Transverse colon (tissue), 3 donors: ENCODE measurements around the gene ANK3.

Experiments used
- POLR2A ChIP-seq: fragments of 450-650 bp; IDR thresholded peaks from one replicate; pipeline ENCODE4 v1.6.1; 2016; ENCODE audit warnings: antibody characterized with exemption, mild to moderate bottlenecking, moderate library complexity
- TF ChIP-seq, protein P1 (sequence below), 5 experiments: fragments of 200-600 bp in 3 of 5; fragments of 450-650 bp in 2 of 5; sonication (generic) in 3 of 5; IDR thresholded peaks; 1 replicate in 2 of 5; 2 replicates in 3 of 5; pipeline ENCODE4 v1.5.1; 2016 to 2017; ENCODE audit warnings: antibody characterized with exemption in 5 of 5, inconsistent platforms in 3 of 5, mild to moderate bottlenecking in 2 of 5, moderate library complexity in 1 of 5

DNA sequence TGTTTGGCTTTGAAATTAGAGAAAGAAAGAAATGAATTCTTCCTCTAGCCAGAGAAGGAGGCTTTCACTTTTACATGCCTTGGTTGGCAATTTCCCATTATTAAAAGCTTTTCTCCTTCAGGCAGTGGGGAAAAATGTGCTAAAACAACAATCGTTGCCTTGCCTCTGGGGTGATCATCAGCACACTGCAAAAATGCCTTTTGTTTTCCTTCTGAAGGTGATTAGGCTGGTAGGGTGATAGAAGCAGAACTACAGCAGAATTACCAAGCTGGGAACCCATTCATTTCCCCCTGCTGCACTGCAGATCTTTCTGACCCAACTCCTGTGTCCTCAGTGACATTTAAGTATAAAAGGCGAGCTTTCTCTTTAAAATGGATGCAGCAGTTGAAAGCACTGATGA is 22.2 kb downstream of the ANK3 start:
- TF ChIP-seq, protein P1, sequence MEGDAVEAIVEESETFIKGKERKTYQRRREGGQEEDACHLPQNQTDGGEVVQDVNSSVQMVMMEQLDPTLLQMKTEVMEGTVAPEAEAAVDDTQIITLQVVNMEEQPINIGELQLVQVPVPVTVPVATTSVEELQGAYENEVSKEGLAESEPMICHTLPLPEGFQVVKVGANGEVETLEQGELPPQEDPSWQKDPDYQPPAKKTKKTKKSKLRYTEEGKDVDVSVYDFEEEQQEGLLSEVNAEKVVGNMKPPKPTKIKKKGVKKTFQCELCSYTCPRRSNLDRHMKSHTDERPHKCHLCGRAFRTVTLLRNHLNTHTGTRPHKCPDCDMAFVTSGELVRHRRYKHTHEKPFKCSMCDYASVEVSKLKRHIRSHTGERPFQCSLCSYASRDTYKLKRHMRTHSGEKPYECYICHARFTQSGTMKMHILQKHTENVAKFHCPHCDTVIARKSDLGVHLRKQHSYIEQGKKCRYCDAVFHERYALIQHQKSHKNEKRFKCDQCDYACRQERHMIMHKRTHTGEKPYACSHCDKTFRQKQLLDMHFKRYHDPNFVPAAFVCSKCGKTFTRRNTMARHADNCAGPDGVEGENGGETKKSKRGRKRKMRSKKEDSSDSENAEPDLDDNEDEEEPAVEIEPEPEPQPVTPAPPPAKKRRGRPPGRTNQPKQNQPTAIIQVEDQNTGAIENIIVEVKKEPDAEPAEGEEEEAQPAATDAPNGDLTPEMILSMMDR (IDR thresholded peaks at IDR 0.05), result no peak
- TF ChIP-seq POLR2A, result no peak
